A673 (cell line): Measurements from ENCODE around the gene NUDT21.

Source experiments
- EZH2 ChIP-seq: fragments of 200-600 bp; sonication (generic); IDR thresholded peaks from 2 replicates; pipeline ENCODE4 v1.6.1; 2017; ENCODE audit warnings: borderline replicate concordance, low read depth, mild to moderate bottlenecking, mixed read lengths, antibody characterized with exemption, low read length; ENCODE audit not compliant: poor library complexity, severe bottlenecking
- TF ChIP-seq, protein P1 (sequence below): fragments of 300-800, 200-600 bp; sonication (generic); conservative IDR thresholded peaks from 2 replicates; pipeline ENCODE4 v1.5.1; 2017; ENCODE audit warnings: low read depth, mild to moderate bottlenecking, antibody characterized with exemption, low read length, moderate library complexity, mixed read lengths

GRCh38 chr16:56400458-56400857 lies 50.7 kb downstream of the NUDT21 start:
- TF ChIP-seq, protein P1, sequence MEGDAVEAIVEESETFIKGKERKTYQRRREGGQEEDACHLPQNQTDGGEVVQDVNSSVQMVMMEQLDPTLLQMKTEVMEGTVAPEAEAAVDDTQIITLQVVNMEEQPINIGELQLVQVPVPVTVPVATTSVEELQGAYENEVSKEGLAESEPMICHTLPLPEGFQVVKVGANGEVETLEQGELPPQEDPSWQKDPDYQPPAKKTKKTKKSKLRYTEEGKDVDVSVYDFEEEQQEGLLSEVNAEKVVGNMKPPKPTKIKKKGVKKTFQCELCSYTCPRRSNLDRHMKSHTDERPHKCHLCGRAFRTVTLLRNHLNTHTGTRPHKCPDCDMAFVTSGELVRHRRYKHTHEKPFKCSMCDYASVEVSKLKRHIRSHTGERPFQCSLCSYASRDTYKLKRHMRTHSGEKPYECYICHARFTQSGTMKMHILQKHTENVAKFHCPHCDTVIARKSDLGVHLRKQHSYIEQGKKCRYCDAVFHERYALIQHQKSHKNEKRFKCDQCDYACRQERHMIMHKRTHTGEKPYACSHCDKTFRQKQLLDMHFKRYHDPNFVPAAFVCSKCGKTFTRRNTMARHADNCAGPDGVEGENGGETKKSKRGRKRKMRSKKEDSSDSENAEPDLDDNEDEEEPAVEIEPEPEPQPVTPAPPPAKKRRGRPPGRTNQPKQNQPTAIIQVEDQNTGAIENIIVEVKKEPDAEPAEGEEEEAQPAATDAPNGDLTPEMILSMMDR, result no peak
- TF ChIP-seq EZH2, result no peak
